ENCODE data around the gene NTPCR. TPM values are rescaled to one million over a fixed set of nuclear protein-coding genes. Genes with fewer than 3 reads are reported as not detected.

NTPCR gene
- polyA plus RNA-seq, 3 donors = 30.7 to 40.5 (median 39.3) TPM

- no peak overlapping the region for H3K27ac ChIP-seq (ENCODE audit: low read depth, low read length)
- WGBS, 3 donors = 46 to 57% (median 55%) methylated on average over 8 of the region's 8 CpGs
Measured at GRCh38 chr1:232978091-232978634, 27.8 kb downstream of the NTPCR start.

- H3K27ac ChIP-seq (ENCODE audit: low read depth, low read length) = no peak overlapping the region
- WGBS, 3 donors = 51 to 78% (median 56%) methylated on average over 4 of the region's 4 CpGs
Measured at GRCh38 chr1:232978815-232979214, 28.4 kb downstream of the NTPCR start.

- WGBS, 3 donors = 97 to 99% (median 98%) methylated on average over 6 of the region's 6 CpGs
- H3K27ac ChIP-seq (ENCODE audit: low read depth, low read length) = no peak overlapping the region
Measured at GRCh38 chr1:232979558-232979957, 29.1 kb downstream of the NTPCR start.

- WGBS, 3 donors = 82 to 84% (median 83%) methylated on average over 13 of the region's 13 CpGs
- no peak overlapping the region for H3K27ac ChIP-seq (ENCODE audit: low read depth, low read length)
Measured at GRCh38 chr1:232980355-232980978, 30.1 kb downstream of the NTPCR start.

- WGBS, 3 donors = 85 to 88% (median 86%) methylated on average over 9 of the region's 9 CpGs
- no peak overlapping the region for H3K27ac ChIP-seq (ENCODE audit: low read depth, low read length)
Measured at GRCh38 chr1:232980986-232981560, 30.7 kb downstream of the NTPCR start.

- 77 to 83% (median 80%) methylated on average over 13 of the region's 13 CpGs for WGBS, 3 donors
- H3K27ac ChIP-seq (ENCODE audit: low read depth, low read length) = no peak overlapping the region
Measured at GRCh38 chr1:232982238-232982944, 32.0 kb downstream of the NTPCR start.

GRCh38 chr1:232983375-232983774 lies 33.0 kb downstream of the NTPCR start:
- no peak overlapping the region for H3K27ac ChIP-seq (ENCODE audit: low read depth, low read length)
- 97 to 98% (median 97%) methylated on average over 14 of the region's 14 CpGs for WGBS, 3 donors

GRCh38 chr1:232983817-232984567 lies 33.6 kb downstream of the NTPCR start:
- WGBS, 3 donors = 88 to 91% (median 89%) methylated on average over 25 of the region's 25 CpGs
- H3K27ac ChIP-seq (ENCODE audit: low read depth, low read length) = no peak overlapping the region

- H3K27ac ChIP-seq (ENCODE audit: low read depth, low read length) = no peak overlapping the region
- 94 to 96% (median 95%) methylated on average over 10 of the region's 10 CpGs for WGBS, 3 donors
Measured at GRCh38 chr1:232984577-232985425, 34.4 kb downstream of the NTPCR start.

- WGBS, 3 donors = 89 to 94% (median 93%) methylated on average over 30 to 31 of the region's 31 CpGs
- H3K27ac ChIP-seq (ENCODE audit: low read depth, low read length) = no peak overlapping the region
Measured at GRCh38 chr1:232985882-232986526, 35.6 kb downstream of the NTPCR start.

- H3K27ac ChIP-seq (ENCODE audit: low read depth, low read length) = no peak overlapping the region
- WGBS, 3 donors = 86 to 98% (median 97%) methylated on average over 5 of the region's 5 CpGs
Measured at GRCh38 chr1:232986527-232986922, 36.1 kb downstream of the NTPCR start.

- whole genome bisulfite sequencing, 3 donors = 91 to 93% (median 93%) methylated on average over 11 of the region's 11 CpGs
- no peak overlapping the region for H3K27ac ChIP-seq (ENCODE audit: low read depth, low read length)
Measured at GRCh38 chr1:232987046-232987773, 36.8 kb downstream of the NTPCR start.

- WGBS, 3 donors = 86 to 93% (median 90%) methylated on average over 13 of the region's 13 CpGs
- no peak overlapping the region for H3K27ac ChIP-seq (ENCODE audit: low read depth, low read length)
Measured at GRCh38 chr1:232987774-232988140, 37.3 kb downstream of the NTPCR start.

- H3K27ac ChIP-seq (ENCODE audit: low read depth, low read length) = no peak overlapping the region
- 69 to 79% (median 79%) methylated on average over 8 of the region's 8 CpGs for WGBS, 3 donors
Measured at GRCh38 chr1:232988572-232989040, 38.2 kb downstream of the NTPCR start.

- no peak overlapping the region for H3K27ac ChIP-seq (ENCODE audit: low read depth, low read length)
- 90 to 93% (median 90%) methylated on average over 20 of the region's 20 CpGs for WGBS, 3 donors
Measured at GRCh38 chr1:232990176-232991128, 40.0 kb downstream of the NTPCR start.

- no peak overlapping the region for H3K27ac ChIP-seq (ENCODE audit: low read depth, low read length)
- 80 to 90% (median 84%) methylated on average over 7 of the region's 7 CpGs for WGBS, 3 donors
Measured at GRCh38 chr1:232991238-232991637, 40.8 kb downstream of the NTPCR start.

Data from adipose tissue (tissue), 3 donors.